Measurements from ENCODE around the gene IRX4. TPM values are rescaled to one million over a fixed set of nuclear protein-coding genes. Genes with fewer than 3 reads are reported as not detected.

IRX4 gene
- total RNA-seq, 1 experiment from 2014 or later: 16.5 TPM

DNA sequence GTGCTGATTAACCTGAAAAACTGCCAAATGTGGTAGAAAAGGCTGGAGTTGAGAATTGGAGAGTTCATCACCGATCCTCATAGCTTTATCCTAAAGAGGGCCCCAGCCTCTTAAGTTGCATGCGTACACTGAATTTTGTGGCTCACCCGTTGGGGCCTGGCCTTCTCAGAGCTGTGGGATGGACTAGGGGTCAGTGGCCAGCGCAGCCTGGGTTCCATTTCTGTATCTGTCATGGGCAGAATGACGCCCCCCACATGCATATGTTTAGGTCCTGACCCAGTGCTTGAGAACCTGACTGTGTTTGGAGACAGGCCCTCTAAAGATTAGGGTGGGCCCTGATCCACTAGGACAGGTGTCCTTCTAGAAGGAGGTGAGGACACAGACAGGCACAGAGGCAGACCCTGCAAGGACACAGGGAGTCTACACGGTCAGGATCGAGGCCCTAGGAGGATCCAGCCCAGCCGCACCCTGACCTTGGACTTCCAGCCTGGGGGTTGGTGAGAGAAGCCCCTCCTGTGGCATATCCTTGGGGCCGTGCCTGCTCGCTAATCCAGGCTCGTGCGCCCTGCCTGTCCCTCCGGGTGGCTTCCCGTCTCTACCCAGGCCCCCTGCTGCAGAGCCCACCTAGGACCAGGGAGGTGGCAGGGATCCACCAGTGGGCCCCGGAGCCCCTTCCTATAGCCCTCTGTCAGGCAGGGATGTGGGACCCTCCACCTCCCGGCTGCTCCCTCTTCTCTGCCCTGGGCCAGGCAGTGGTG lies 49.3 kb downstream of the IRX4 start:
- Histone ChIP-seq H3K4me3 (replicated peaks in 1 of 2; ENCODE audit: low read depth in 1 of 2, low read length in 2 of 2) (no peak overlapping the region), H3K27ac (ENCODE audit: low read depth, low read length) (no peak overlapping the region), H3K9ac (ENCODE audit: low read length) (no peak overlapping the region), H3K4me1 (ENCODE audit: control insufficient read depth in 1 of 2, insufficient read depth in 2 of 2, low read length in 2 of 2) (no peaks in the 10 kb centered on the region), H3K79me2 (ENCODE audit: insufficient read depth, low read length) (no peaks in the 10 kb centered on the region), H3K36me3 (ENCODE audit: control insufficient read depth in 1 of 2, insufficient read depth in 2 of 2, low read length in 2 of 2) (no peaks in the 10 kb centered on the region; a peak in 1 of 4 replicates), H4K20me1 (ENCODE audit: insufficient read depth) (no peaks in the 10 kb centered on the region), H3K9me2 (ENCODE audit: insufficient read depth) (no peaks in the 10 kb centered on the region), H3K27me3 (ENCODE audit: insufficient read depth, low read length) (no peaks in the 10 kb centered on the region), H3K4me2 (ENCODE audit: low read length) (no peak overlapping the region), H2AFZ (ENCODE audit: low read depth, low read length, poor library complexity, severe bottlenecking) (no peak overlapping the region), H3K9me3 (ENCODE audit: control insufficient read depth in 1 of 2, insufficient read depth in 1 of 2, low read depth in 1 of 2, low read length in 2 of 2) (no peaks in the 10 kb centered on the region)
- DNase-seq (ENCODE audit: low read depth, low spot score): no peak
- intact Hi-C loops (cut with micrococcal nuclease): no loop called here
- ChIA-PET RAD21 (ENCODE audit: low non-redundant PET in 1 of 2, low total read pairs in 2 of 2, uncharacterized antibody in 2 of 2, unreplicated experiment in 2 of 2) (no interaction called here), POLR2A (no interaction called here), CTCF (no interaction called here)
- no TSS peak for BruUV-seq (replicated peaks)
- ATAC-seq: no peak
- TF ChIP-seq FOSL1 (IDR thresholded peaks at IDR 0.05; ENCODE audit: low read depth) (no peak), SRF (IDR thresholded peaks at IDR 0.05; ENCODE audit: low read depth) (no peak), CEBPB (IDR thresholded peaks at IDR 0.05; ENCODE audit: low read depth) (no peak), ATF3 (IDR thresholded peaks at IDR 0.05) (no peak), EGR1 (IDR thresholded peaks at IDR 0.05; ENCODE audit: low read depth) (no peak), POLR2AphosphoS5 (IDR thresholded peaks at IDR 0.05; ENCODE audit: low read depth, low read length) (no peak), TCF7L2 (IDR thresholded peaks at IDR 0.05; ENCODE audit: borderline replicate concordance, extremely low read depth, insufficient read depth, insufficient read length) (no peak), SP1 (IDR thresholded peaks at IDR 0.05; ENCODE audit: low read depth) (no peak), SIN3A (IDR thresholded peaks at IDR 0.05; ENCODE audit: low read depth) (no peak), RAD21 (IDR thresholded peaks at IDR 0.05; ENCODE audit: low read depth) (no peak), ELF1 (IDR thresholded peaks at IDR 0.05; ENCODE audit: borderline replicate concordance, low read depth) (no peak), EZH2 (IDR thresholded peaks at IDR 0.05) (no peak), MAX (IDR thresholded peaks at IDR 0.05) (no peak), CTCF (IDR thresholded peaks at IDR 0.05 in 2 of 3, conservative IDR thresholded peaks at IDR 0.05 in 1 of 3; ENCODE audit: borderline replicate concordance in 1 of 3, insufficient read depth in 1 of 3, low read depth in 2 of 3, low read length in 2 of 3) (no peak)
- TF ChIP-seq, protein P1, sequence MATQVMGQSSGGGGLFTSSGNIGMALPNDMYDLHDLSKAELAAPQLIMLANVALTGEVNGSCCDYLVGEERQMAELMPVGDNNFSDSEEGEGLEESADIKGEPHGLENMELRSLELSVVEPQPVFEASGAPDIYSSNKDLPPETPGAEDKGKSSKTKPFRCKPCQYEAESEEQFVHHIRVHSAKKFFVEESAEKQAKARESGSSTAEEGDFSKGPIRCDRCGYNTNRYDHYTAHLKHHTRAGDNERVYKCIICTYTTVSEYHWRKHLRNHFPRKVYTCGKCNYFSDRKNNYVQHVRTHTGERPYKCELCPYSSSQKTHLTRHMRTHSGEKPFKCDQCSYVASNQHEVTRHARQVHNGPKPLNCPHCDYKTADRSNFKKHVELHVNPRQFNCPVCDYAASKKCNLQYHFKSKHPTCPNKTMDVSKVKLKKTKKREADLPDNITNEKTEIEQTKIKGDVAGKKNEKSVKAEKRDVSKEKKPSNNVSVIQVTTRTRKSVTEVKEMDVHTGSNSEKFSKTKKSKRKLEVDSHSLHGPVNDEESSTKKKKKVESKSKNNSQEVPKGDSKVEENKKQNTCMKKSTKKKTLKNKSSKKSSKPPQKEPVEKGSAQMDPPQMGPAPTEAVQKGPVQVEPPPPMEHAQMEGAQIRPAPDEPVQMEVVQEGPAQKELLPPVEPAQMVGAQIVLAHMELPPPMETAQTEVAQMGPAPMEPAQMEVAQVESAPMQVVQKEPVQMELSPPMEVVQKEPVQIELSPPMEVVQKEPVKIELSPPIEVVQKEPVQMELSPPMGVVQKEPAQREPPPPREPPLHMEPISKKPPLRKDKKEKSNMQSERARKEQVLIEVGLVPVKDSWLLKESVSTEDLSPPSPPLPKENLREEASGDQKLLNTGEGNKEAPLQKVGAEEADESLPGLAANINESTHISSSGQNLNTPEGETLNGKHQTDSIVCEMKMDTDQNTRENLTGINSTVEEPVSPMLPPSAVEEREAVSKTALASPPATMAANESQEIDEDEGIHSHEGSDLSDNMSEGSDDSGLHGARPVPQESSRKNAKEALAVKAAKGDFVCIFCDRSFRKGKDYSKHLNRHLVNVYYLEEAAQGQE (IDR thresholded peaks at IDR 0.05; ENCODE audit: low read depth): no peak

Measured in HCT116 (cell line).